Stomach (tissue), 4 donors: Measurements from ENCODE around the gene TMEM169.

Experiments
- CTCF ChIP-seq, 7 experiments: fragments of 450-650 bp in 4 of 7; fragments of 200-600 bp in 3 of 7; sonication (generic) in 3 of 7; IDR thresholded peaks; one replicate each; pipeline ENCODE4 v1.5.1; 2016 to 2019; ENCODE audit warnings: antibody characterized with exemption in 7 of 7, control low read depth in 2 of 7, mild to moderate bottlenecking in 1 of 7
- POLR2AphosphoS5 ChIP-seq, 3 donors: sonication (generic); formaldehyde crosslinking; IDR thresholded peaks; one replicate each; pipeline ENCODE4 v1.6.1; 2016; ENCODE audit warnings: antibody characterized with exemption in 3 of 3

- no peak for TF ChIP-seq CTCF (IDR thresholded peaks at IDR 0.05)
- TF ChIP-seq POLR2AphosphoS5 (IDR thresholded peaks at IDR 0.05) = no peak
These were observed 69.8 kb downstream of the TMEM169 start for GRCh38 chr2:216151313-216152025.
